ENCODE data around the gene OR4K13. TPM values are rescaled to one million over a fixed set of nuclear protein-coding genes. Genes with fewer than 3 reads are reported as not detected.

OR4K13 gene
- total RNA-seq, 1 donor from 2014 or later: not detected

GRCh38 chr14:19993438-19993837 is 42.4 kb downstream of the OR4K13 start:
- no peaks in the 10 kb centered on the region for H3K27me3 Mint-ChIP-seq (ENCODE audit: unreplicated experiment)
- no peaks in the 10 kb centered on the region for H3K4me1 Mint-ChIP-seq (ENCODE audit: unreplicated experiment)
- no peak overlapping the region for H3K4me3 Mint-ChIP-seq (ENCODE audit: unreplicated experiment)
- no peak overlapping the region for H3K27ac Mint-ChIP-seq (ENCODE audit: unreplicated experiment)
- H3K36me3 Mint-ChIP-seq (ENCODE audit: low read depth, unreplicated experiment): peaks cover 4% of the 10 kb centered on the region
- peaks cover 24% of the 10 kb centered on the region for H3K9me3 Mint-ChIP-seq (ENCODE audit: unreplicated experiment)
- DNase-seq (ENCODE audit: low spot score): no peak
- TF ChIP-seq, protein P1, sequence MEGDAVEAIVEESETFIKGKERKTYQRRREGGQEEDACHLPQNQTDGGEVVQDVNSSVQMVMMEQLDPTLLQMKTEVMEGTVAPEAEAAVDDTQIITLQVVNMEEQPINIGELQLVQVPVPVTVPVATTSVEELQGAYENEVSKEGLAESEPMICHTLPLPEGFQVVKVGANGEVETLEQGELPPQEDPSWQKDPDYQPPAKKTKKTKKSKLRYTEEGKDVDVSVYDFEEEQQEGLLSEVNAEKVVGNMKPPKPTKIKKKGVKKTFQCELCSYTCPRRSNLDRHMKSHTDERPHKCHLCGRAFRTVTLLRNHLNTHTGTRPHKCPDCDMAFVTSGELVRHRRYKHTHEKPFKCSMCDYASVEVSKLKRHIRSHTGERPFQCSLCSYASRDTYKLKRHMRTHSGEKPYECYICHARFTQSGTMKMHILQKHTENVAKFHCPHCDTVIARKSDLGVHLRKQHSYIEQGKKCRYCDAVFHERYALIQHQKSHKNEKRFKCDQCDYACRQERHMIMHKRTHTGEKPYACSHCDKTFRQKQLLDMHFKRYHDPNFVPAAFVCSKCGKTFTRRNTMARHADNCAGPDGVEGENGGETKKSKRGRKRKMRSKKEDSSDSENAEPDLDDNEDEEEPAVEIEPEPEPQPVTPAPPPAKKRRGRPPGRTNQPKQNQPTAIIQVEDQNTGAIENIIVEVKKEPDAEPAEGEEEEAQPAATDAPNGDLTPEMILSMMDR (IDR thresholded peaks at IDR 0.05; ENCODE audit: unreplicated experiment): no peak

Other genes with a start within 250 kb of the OR4K13 start
- not detected for gene OR4N2, start 232.3 kb downstream of the OR4K13 start, total RNA-seq (ENCODE audit: unreplicated experiment)
- not detected for gene OR4K2, start 160.9 kb downstream of the OR4K13 start, total RNA-seq (ENCODE audit: unreplicated experiment)
- gene OR4K5, start 115.4 kb downstream of the OR4K13 start, total RNA-seq (ENCODE audit: unreplicated experiment): not detected
- not detected for gene OR4K1, start 105.1 kb downstream of the OR4K13 start, total RNA-seq (ENCODE audit: unreplicated experiment)
- gene OR4K15, start 60.4 kb downstream of the OR4K13 start, total RNA-seq (ENCODE audit: unreplicated experiment): not detected
- gene OR4Q2, start 33.9 kb downstream of the OR4K13 start, total RNA-seq (ENCODE audit: unreplicated experiment): not detected
- gene OR4K14, start 16.7 kb downstream of the OR4K13 start, total RNA-seq (ENCODE audit: unreplicated experiment): not detected
- gene OR4L1, start 24.0 kb upstream of the OR4K13 start, total RNA-seq (ENCODE audit: unreplicated experiment): not detected
- not detected for gene OR4K17, start 74.7 kb upstream of the OR4K13 start, total RNA-seq (ENCODE audit: unreplicated experiment)
- gene OR4N5, start 102.8 kb upstream of the OR4K13 start, total RNA-seq (ENCODE audit: unreplicated experiment): not detected
- gene OR11G2, start 154.9 kb upstream of the OR4K13 start, total RNA-seq (ENCODE audit: unreplicated experiment): not detected
- gene OR11H6, start 187.7 kb upstream of the OR4K13 start, total RNA-seq (ENCODE audit: unreplicated experiment): not detected
- gene OR11H7, start 192.9 kb upstream of the OR4K13 start, total RNA-seq (ENCODE audit: unreplicated experiment): not detected
- gene OR11H4, start 203.2 kb upstream of the OR4K13 start, total RNA-seq (ENCODE audit: unreplicated experiment): not detected

All from endothelial cell (in vitro differentiated cells).